ENCODE data around the gene HLA-G.

Gene HLA-G

GRCh38 chr6:29818892-29819291 is 8.7 kb upstream of the HLA-G start:
- DNase-seq, result no peak

GRCh38 chr6:29824144-29824543 is 3.5 kb upstream of the HLA-G start:
- no peak for DNase-seq

DNA sequence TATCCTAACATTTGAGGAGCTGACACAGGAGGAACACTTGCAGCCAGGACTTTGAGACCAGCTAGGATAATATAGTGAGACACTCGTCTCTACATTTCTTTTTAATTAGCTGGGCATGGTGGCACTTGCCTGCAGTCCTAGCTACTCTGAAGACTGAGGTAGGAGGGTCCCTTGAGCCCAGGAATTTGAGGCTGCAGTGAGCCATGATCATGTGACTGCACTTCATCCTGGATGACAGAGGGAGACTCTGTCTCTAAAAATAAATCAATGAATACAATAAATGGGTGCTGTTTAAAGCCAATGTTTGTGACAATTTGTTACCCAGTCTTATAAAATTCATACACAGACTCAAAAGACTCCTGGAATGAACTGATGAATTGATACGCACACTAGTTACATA is 1.8 kb upstream of the HLA-G start:
- DNase-seq, result no peak

DNA sequence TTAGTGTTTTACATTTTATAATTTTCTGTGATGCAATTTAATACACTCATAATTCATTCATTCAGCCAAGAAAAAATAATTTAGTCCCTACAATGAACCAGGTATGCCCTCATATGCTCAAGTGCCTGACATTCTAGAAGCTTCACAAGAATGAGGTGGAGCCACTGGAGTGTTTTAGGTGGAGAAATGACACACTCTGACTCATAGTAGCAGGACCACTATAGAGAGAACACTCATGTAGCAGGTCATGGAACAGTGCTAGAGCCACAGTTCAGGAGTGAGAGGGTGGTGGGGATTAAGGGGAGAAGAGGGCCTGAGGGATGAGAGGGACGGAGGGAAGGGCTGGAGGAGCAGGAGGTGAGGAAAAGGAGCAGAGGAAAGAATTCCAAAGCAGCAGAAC is 1.4 kb upstream of the HLA-G start:
- no peak for DNase-seq

DNA sequence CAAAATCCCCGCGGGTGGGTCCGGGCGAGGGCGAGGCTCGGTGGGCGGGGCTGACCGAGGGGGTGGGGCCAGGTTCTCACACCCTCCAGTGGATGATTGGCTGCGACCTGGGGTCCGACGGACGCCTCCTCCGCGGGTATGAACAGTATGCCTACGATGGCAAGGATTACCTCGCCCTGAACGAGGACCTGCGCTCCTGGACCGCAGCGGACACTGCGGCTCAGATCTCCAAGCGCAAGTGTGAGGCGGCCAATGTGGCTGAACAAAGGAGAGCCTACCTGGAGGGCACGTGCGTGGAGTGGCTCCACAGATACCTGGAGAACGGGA is 809 bp downstream of the HLA-G start:
- peak; percentile 30 to 31 for DNase-seq

DNA sequence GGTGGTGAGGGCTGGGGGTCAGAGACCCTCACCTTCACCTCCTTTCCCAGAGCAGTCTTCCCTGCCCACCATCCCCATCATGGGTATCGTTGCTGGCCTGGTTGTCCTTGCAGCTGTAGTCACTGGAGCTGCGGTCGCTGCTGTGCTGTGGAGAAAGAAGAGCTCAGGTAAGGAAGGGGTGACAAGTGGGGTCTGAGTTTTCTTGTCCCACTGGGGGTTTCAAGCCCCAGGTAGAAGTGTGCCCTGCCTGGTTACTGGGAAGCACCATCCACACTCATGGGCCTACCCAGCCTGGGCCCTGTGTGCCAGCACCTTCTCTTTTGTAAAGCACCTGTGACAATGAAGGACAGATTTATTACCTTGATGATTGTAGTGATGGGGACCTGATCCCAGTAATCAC is 2.1 kb downstream of the HLA-G start:
- DNase-seq, result no peak

DNA sequence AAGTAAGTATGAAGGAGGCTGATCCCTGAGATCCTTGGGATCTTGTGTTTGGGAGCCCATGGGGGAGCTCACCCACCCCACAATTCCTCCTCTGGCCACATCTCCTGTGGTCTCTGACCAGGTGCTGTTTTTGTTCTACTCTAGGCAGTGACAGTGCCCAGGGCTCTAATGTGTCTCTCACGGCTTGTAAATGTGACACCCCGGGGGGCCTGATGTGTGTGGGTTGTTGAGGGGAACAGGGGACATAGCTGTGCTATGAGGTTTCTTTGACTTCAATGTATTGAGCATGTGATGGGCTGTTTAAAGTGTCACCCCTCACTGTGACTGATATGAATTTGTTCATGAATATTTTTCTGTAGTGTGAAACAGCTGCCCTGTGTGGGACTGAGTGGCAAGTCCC is 2.8 kb downstream of the HLA-G start:
- no peak for DNase-seq

DNA sequence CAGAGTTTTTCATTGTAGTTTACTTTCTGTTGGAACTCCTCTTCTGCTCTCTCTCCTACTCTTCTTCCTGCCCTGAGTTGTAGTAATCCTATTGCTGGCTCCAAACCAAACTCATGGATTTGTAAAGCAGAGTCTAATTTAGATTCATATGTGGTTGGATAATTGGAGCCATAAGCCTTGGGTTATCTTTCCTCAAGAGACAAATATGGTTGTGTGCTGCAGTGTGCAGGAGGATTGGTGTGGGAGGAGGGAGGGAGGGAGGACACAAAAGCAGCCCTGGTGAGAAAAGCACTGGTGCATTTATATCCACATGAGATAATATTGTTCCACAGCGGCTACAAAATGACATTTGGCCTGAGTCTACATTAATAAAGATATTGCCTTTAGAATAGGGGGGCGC is 4.2 kb downstream of the HLA-G start:
- DNase-seq, result no peak

DNA sequence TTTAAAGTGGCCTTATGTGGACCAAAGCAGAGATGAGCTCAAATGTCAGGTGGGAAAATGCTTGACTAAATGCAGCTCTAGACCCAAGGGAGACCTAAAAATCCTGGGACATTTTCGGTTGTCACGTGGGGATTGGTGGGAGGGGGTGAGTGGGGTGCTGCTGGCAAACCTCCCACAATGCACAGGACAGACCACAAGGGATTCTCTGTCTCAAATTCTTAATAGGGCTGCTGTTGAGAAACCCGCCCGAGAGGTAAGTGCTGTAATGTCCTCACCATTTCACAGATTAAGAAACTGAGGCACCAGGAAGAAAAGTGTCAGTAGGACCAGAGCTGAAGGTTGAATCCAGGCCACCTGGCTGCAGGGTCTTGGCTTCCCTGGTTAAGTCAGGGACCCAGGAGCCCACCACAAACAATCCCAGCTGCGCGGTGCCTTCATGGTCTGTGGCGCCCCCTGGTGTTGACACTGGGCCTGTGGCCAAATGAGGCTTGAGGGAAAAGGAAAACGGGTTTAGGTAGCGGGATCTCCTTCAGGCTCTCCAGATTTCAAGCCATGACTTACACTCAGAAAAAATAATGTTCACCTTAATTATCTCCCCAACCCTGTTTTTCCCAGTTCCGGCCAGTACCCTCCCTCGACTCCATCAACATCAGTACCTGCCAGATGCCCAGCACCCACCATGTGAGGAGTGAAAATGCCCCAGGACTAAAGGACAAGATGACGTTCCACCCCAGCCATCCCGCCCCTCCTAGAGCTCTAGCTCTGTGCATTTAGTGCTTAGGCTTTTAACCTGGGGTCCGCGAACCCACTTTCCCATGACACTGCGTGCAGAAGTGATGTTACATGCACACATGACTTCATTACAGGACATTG is 7.2 kb downstream of the HLA-G start:
- peak; percentile 32 to 49 for DNase-seq

GRCh38 chr6:29839917-29840316 is 12.3 kb downstream of the HLA-G start:
- no peak for DNase-seq

- DNase-seq, result no peak
Measured at GRCh38 chr6:29841030-29841429, 13.4 kb downstream of the HLA-G start.

- peak; percentile 23 to 75 for DNase-seq
Measured at GRCh38 chr6:29845405-29846006, 17.9 kb downstream of the HLA-G start.

DNA sequence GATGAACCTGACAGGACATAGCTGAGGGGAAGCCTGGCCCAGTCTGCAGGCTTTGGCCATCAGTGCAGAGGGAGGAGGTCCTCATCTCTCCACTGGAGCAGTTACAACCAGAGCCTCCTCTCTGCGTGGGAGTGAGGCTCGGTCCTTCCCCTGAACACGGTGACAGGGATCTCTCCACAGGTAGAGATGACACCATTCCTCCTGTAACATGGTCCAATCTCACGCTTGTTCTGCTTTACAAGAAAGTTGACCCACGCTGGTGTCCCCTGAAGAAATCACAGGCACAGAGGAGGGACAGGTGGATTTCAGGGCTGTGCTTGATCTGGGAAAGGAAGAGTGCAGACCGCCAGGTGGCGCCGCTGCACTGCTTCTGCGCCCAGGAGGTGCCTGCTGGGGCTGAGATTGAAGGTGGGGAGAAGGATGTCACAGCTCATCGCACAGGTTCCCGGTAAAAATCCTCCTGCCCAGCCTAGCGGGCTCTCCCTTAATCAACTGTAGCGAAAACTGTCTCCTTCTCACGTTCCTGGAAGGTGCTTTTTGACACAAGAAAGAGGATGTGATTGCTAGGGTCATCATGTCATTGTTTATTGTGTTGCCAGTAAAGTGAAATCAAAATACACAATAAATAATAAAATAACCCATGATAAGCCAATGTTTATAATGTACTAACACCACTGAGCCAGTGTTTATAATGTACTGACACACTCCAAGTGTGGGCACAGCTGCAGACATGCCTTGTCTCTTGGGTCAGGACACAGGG is 20.4 kb downstream of the HLA-G start:
- DNase-seq, result peak; percentile 77 to 87

- DNase-seq, result no peak
Measured at GRCh38 chr6:29850011-29850553, 22.5 kb downstream of the HLA-G start.

DNA sequence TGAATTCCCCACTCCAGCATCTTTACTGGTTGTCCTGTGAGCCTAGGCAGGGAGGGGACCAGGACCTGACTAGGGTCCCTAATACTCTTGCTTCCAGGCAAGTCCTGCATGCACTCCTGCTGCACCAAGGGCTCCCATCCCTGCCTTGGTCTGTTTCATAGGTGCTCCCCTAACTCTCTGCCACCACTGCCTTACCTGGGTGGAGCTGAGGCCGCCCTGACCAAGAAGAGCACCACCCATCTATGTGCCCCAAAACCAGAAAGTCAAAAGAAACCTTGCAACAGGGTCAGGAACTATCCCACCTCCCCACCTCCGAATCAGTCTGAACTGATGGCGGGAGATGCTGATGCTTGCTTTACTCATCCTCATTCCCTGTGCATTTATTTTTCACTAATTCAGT is 23.6 kb downstream of the HLA-G start:
- no peak for DNase-seq

- no peak for DNase-seq
Measured at GRCh38 chr6:29853245-29853644, 25.6 kb downstream of the HLA-G start.

GRCh38 chr6:29858006-29858405 is 30.4 kb downstream of the HLA-G start:
- no peak for DNase-seq

DNA sequence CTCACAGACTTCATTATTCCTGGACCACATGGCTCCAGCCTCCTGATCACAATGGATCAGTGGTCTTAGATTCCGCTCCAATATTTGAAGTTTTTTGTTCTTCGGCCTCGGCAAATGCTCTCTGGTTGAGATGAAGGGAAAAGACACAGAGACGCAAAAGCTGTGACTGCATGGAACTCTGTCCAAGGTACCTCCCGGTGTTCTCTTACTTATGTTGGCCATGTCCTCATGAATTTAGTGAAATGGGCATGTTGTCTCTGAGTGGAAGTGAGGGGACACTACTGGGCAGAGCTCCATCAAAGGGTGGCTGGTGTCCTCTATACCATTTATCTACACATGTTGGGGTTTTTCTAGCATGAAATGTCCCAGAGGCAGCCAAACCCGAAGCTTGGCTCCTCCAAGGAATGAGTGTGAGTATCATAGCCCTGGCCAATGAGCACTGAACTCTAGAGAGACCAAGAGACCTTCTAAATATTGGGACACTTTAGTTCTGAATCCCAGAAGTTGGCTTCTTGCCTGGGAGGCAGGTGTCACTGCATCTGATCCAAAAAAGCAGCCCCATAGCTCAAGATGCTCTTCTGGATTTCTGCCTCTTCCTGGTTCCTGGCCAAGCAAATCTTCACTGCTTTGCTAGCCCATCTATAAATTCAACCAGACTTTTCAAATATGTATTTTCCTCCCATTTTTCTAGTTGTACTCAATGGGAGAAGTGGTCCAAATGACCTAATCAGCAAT is 34.1 kb downstream of the HLA-G start:
- DNase-seq, result no peak

DNA sequence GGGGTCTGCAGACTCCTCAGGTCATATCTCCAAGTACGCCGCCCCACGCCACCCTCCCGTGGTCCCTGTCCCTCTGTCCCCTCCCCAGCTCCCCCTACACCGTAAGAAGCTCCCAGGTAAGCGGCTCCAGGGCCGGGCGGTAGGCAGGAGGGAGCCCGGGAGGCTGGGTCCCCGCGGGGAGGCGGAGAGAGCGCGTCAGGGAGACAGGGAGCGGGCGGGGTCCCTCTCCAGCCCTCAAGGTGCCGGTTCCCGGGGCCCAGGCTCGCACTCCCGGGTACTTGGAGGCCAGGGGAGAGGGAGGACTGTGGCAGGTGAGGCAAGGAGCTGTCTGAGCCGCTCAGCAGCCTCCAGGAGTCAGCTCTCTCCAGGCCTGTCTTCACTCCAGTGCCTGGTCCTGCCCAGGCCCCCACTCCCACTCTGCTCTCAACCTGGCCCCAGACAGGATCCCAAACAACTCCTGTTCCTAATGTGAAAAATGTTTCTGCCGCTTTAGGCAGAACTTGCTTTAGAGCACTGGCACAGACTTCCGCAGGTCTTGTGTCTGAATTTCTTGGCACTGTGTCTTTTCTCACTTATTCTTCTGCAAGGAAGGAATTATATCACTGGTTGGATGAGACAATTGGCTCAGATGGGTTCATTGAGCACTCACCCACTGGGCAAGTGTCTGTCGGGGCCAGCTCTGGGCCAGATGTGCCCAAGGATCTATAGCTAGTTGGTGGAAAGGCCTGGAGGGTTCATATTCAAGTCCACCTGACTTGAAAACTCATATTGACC is 36.6 kb downstream of the HLA-G start:
- DNase-seq, result no peak

GRCh38 chr6:29865631-29866030 is 38.0 kb downstream of the HLA-G start:
- DNase-seq, result no peak

GRCh38 chr6:29870104-29870503 is 42.5 kb downstream of the HLA-G start:
- DNase-seq, result no peak

DNA sequence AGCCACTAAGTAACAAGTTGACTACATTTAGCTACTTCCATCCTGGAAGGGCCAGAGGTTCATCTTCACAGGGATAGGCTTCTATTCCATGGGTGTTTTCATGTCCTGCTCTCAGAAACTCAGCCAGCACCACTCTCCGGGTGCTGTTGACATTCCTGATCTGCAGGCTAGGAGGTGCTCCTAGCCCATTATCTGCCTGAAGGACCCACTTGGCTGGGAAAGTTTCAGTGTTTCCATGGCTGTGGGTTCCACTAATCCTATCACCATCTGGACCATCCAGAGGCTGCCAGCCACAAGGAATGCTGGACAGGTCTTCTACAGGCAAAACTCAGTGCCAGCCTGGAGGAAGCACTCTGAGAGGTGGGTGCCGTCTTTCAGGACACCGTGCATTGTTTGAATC is 45.2 kb downstream of the HLA-G start:
- no peak for DNase-seq

All from stimulated activated CD4-positive, alpha-beta T cell treated with anti-CD3 and anti-CD28 coated beads, Interleukin-4, amount 100 ng/mL, for 4 hours (primary cell).